OCI-LY7 (cell line): ENCODE results near the gene ISLR2. TPM values are rescaled to one million over a fixed set of nuclear protein-coding genes. Genes with fewer than 3 reads are reported as not detected.

Experiments
- BruUV-seq: library from RNA; stranded (reverse); fragments of 400-500 nt; replicated peaks from 2 replicates; lab custom pipeline; 2021; lab: Mats Ljungman, UMichigan
- CTCF ChIA-PET: fragments of 300-600 bp; sonication (Branson Sonifier 250); formaldehyde crosslinking; loops from one replicate; lab custom pipeline; 2022; ENCODE audit warnings: antibody characterized with exemption; ENCODE audit not compliant: unreplicated experiment; lab: Charles Lee
- POLR2A ChIA-PET: fragments of 300-600 bp; sonication (Branson Sonifier 250); formaldehyde crosslinking; loops from one replicate; lab custom pipeline; 2022; ENCODE audit warnings: antibody characterized with exemption; lab: Charles Lee
- DNase-seq: peaks from one replicate; pipeline ENCODE4 v3.0.0-alpha.2; 2015; ENCODE audit warnings: low spot score
- H2AFZ ChIP-seq: fragments of 200-600 bp; sonication (generic), shearing (Covaris generic); 2 replicates; pipeline ENCODE4 v1.6.1; 2014; ENCODE audit warnings: mild to moderate bottlenecking, antibody characterized with exemption, low read length, moderate library complexity
- H3K27ac ChIP-seq: fragments of 200-600 bp; sonication (generic); 2 replicates; pipeline ENCODE4 v1.5.1; 2014; ENCODE audit warnings: mixed run types, low read depth, mild to moderate bottlenecking, moderate library complexity, low read length, inconsistent platforms; ENCODE audit not compliant: poor library complexity, severe bottlenecking
- H3K36me3 ChIP-seq: fragments of 200-600 bp; sonication (generic); 2 replicates; pipeline ENCODE4 v1.6.1; 2014; ENCODE audit warnings: mild to moderate bottlenecking, antibody characterized with exemption, low read length, moderate library complexity, mixed read lengths; ENCODE audit not compliant: insufficient read depth
- H3K4me1 ChIP-seq: fragments of 200-600 bp; sonication (generic); 2 replicates; pipeline ENCODE4 v1.5.1; 2014; ENCODE audit warnings: mild to moderate bottlenecking, low read length; ENCODE audit not compliant: insufficient read depth, poor library complexity, severe bottlenecking
- H3K4me2 ChIP-seq: fragments of 200-600 bp; sonication (generic); 2 replicates; pipeline ENCODE4 v1.6.1; 2014; ENCODE audit warnings: mild to moderate bottlenecking, low read length
- H3K4me3 ChIP-seq: fragments of 200-600 bp; sonication (generic); 2 replicates; pipeline ENCODE4 v1.5.1; 2014; ENCODE audit warnings: mild to moderate bottlenecking, low read depth, low read length; ENCODE audit not compliant: poor library complexity, severe bottlenecking
- H3K79me2 ChIP-seq: fragments of 200-600 bp; sonication (generic); 2 replicates; pipeline ENCODE4 v1.6.1; 2016; ENCODE audit warnings: low read depth, mild to moderate bottlenecking, low read length, moderate library complexity, mixed read lengths; ENCODE audit not compliant: insufficient read depth
- H3K9me2 ChIP-seq: fragments of 200-600 bp; sonication (generic); 2 replicates; pipeline ENCODE4 v1.6.1; 2016; ENCODE audit warnings: mild to moderate bottlenecking, low read length, mixed read lengths; ENCODE audit not compliant: insufficient read depth
- H3K9me3 ChIP-seq: fragments of 200-600 bp; sonication (generic); 2 replicates; pipeline ENCODE4 v1.6.1; 2014; ENCODE audit warnings: mild to moderate bottlenecking, mixed run types, low read length, mixed read lengths
- H4K20me1 ChIP-seq: fragments of 200-600 bp; sonication (generic); 2 replicates; pipeline ENCODE4 v1.6.1; 2014; ENCODE audit warnings: mild to moderate bottlenecking, antibody characterized with exemption, low read length, moderate library complexity, mixed read lengths; ENCODE audit not compliant: insufficient read depth
- CTCF ChIP-seq: fragments of 200-600 bp; sonication (generic); conservative IDR thresholded peaks from 2 replicates; pipeline ENCODE4 v1.5.1; 2014; ENCODE audit warnings: mild to moderate bottlenecking, antibody characterized with exemption, low read length, moderate library complexity, mixed read lengths
- EZH2phosphoT487 ChIP-seq: fragments of 200-600 bp; sonication (generic); IDR thresholded peaks from 2 replicates; pipeline ENCODE4 v1.6.1; 2018; ENCODE audit warnings: low read depth, borderline replicate concordance, mild to moderate bottlenecking, mixed run types, antibody characterized with exemption, low read length, moderate library complexity, mixed read lengths
- intact Hi-C: fragments of 100-400 bp; cut with micrococcal nuclease; formaldehyde crosslinking; loops from one replicate; pipeline ENCODE4 v1.10.0; 2022; ENCODE audit not compliant: unreplicated experiment
- total RNA-seq, 2 experiments: library from RNA; depleted of rRNA in 1 of 2; stranded (reverse); fragments of >200 nt in 1 of 2; shearing (Covaris generic) in 1 of 2; gene quantifications; 2 replicates each; pipeline ENCODE4 v1.2.3, GENCODE V29; 2014 to 2022

The ISLR2 gene
- total RNA-seq, 2 experiments from 2014 or later: not detected

GRCh38 chr15:74178326-74179100, 48.1 kb downstream of the ISLR2 start:
- DNase-seq: no peak
- Histone ChIP-seq H3K27ac (no peak overlapping the region), H3K36me3 (no peaks in the 10 kb centered on the region), H3K9me2 (no peaks in the 10 kb centered on the region), H2AFZ (no peak overlapping the region), H3K4me2 (no peak overlapping the region), H3K9me3 (no peaks in the 10 kb centered on the region), H3K79me2 (no peaks in the 10 kb centered on the region), H4K20me1 (no peaks in the 10 kb centered on the region), H3K4me1 (no peaks in the 10 kb centered on the region), H3K4me3 (no peak overlapping the region)
- POLR2A ChIA-PET: no interaction called here
- no peak for TF ChIP-seq CTCF
- no peak for TF ChIP-seq EZH2phosphoT487
- intact Hi-C loops: no loop called here
- BruUV-seq: no TSS peak
- CTCF ChIA-PET: no interaction called here

- POLR2A ChIA-PET: no interaction called here
- no peak overlapping the region for H3K4me3 ChIP-seq
- H3K36me3 ChIP-seq: no peaks in the 10 kb centered on the region
- TF ChIP-seq CTCF (no peak), EZH2phosphoT487 (no peak)
- CTCF ChIA-PET: interaction anchor here (0.7 kb wide), 1 partner anchor 291 kb away, joined by 3 read pairs; no protein-coding TSS in a partner anchor
- H3K9me3 ChIP-seq: no peaks in the 10 kb centered on the region
- no peak for DNase-seq
- BruUV-seq: no TSS peak
- H3K27ac ChIP-seq: no peak overlapping the region
- no peak overlapping the region for H2AFZ ChIP-seq
- H3K4me1 ChIP-seq: no peaks in the 10 kb centered on the region
- intact Hi-C loops: no loop called here
- no peaks in the 10 kb centered on the region for H3K9me2 ChIP-seq
- H4K20me1 ChIP-seq: no peaks in the 10 kb centered on the region
- H3K79me2 ChIP-seq: no peaks in the 10 kb centered on the region
- no peak overlapping the region for H3K4me2 ChIP-seq
These were observed 48.9 kb downstream of the ISLR2 start for GRCh38 chr15:74179101-74179841.
